HEK293 (cell line): ENCODE results near the gene C6orf136.

Source experiments
- CTCF ChIA-PET: fragments of 350-600 bp; formaldehyde crosslinking; extraction: SDS; loops from one replicate; lab custom pipeline; 2021; ENCODE audit warnings: antibody characterized with exemption; lab: Yijun Ruan, JAX
- POLR2A ChIA-PET: fragments of 300-600 bp; formaldehyde crosslinking; extraction: SDS; loops from one replicate; lab custom pipeline; 2020; ENCODE audit warnings: antibody characterized with exemption, inconsistent platforms; lab: Yijun Ruan, JAX
- H3K27ac ChIP-seq: fragments of 200-500 bp; sonication (Bioruptor generic); 2 replicates; pipeline ENCODE4 v1.5.1; 2014; ENCODE audit warnings: low read depth, low read length, control low read depth, inconsistent platforms; ENCODE audit errors: extremely low read depth
- H3K36me3 ChIP-seq, 2 experiments: fragments of 200-500 bp in 1 of 2; sonication (Bioruptor generic) in 1 of 2; 1 replicate in 1 of 2; 2 replicates in 1 of 2; pipeline ENCODE4 v1.5.1; 2014 to 2017; ENCODE audit warnings: inconsistent platforms in 2 of 2, low read length in 2 of 2; ENCODE audit not compliant: control insufficient read depth in 2 of 2, insufficient read depth in 1 of 2
- H3K4me1 ChIP-seq: fragments of 200-500 bp; sonication (Bioruptor generic); 2 replicates; pipeline ENCODE4 v1.5.1; 2014; ENCODE audit warnings: mild to moderate bottlenecking, low read length, inconsistent platforms; ENCODE audit not compliant: control insufficient read depth, insufficient read depth
- H3K4me3 ChIP-seq: 2 replicates; pipeline ENCODE4 v1.5.1; 2011; ENCODE audit warnings: low read depth, mild to moderate bottlenecking, control low read depth, low read length, moderate library complexity
- H3K9me3 ChIP-seq: fragments of 200-500 bp; sonication (Bioruptor generic); 2 replicates; pipeline ENCODE4 v1.5.1; 2014; ENCODE audit warnings: low read depth, low read length, inconsistent platforms; ENCODE audit not compliant: control insufficient read depth, insufficient read depth
- GFI1B ChIP-seq: fragments of 450-650 bp; formaldehyde crosslinking; IDR thresholded peaks from 2 replicates; pipeline ENCODE4 v1.5.1; 2016; ENCODE audit warnings: missing biosample characterization, missing genetic modification characterization
- GLI2 ChIP-seq: fragments of 450-650 bp; formaldehyde crosslinking; IDR thresholded peaks from 2 replicates; pipeline ENCODE4; 2017; ENCODE audit warnings: missing biosample characterization, missing genetic modification characterization, low read depth, borderline replicate concordance
- KLF1 ChIP-seq: fragments of 450-650 bp; formaldehyde crosslinking; IDR thresholded peaks from 2 replicates; pipeline ENCODE4 v1.5.1; 2016; ENCODE audit warnings: missing biosample characterization, missing genetic modification characterization
- KLF16 ChIP-seq: fragments of 450-650 bp; formaldehyde crosslinking; IDR thresholded peaks from 2 replicates; pipeline ENCODE4 v1.5.1; 2017; ENCODE audit warnings: missing biosample characterization, missing genetic modification characterization
- MYNN ChIP-seq: fragments of 450-650 bp; formaldehyde crosslinking; IDR thresholded peaks from 2 replicates; pipeline ENCODE4 v1.5.1; 2016; ENCODE audit warnings: missing biosample characterization, missing genetic modification characterization, borderline replicate concordance
- SP7 ChIP-seq: fragments of 450-650 bp; formaldehyde crosslinking; IDR thresholded peaks from 2 replicates; pipeline ENCODE4 v1.5.1; 2016; ENCODE audit warnings: missing biosample characterization, missing genetic modification characterization
- ZNF211 ChIP-seq: fragments of 450-650 bp; formaldehyde crosslinking; IDR thresholded peaks from 2 replicates; pipeline ENCODE4 v1.5.1; 2016; ENCODE audit warnings: low read depth, missing biosample characterization, missing genetic modification characterization
- ZNF23 ChIP-seq: fragments of 450-650 bp; formaldehyde crosslinking; IDR thresholded peaks from 2 replicates; pipeline ENCODE4 v1.5.1; 2016; ENCODE audit warnings: missing biosample characterization, missing genetic modification characterization, borderline replicate concordance
- ZNF335 ChIP-seq: fragments of 450-650 bp; formaldehyde crosslinking; conservative IDR thresholded peaks from 2 replicates; pipeline ENCODE4 v1.5.1; 2016; ENCODE audit warnings: missing biosample characterization, missing genetic modification characterization
- ZNF366 ChIP-seq: fragments of 450-650 bp; formaldehyde crosslinking; conservative IDR thresholded peaks from 2 replicates; pipeline ENCODE4 v1.5.1; 2016; ENCODE audit warnings: missing biosample characterization, missing genetic modification characterization
- ZNF394 ChIP-seq: fragments of 450-650 bp; formaldehyde crosslinking; IDR thresholded peaks from 2 replicates; pipeline ENCODE4 v1.5.1; 2016; ENCODE audit warnings: missing biosample characterization, missing genetic modification characterization, mild to moderate bottlenecking, moderate library complexity, borderline replicate concordance
- ZNF555 ChIP-seq: fragments of 450-650 bp; formaldehyde crosslinking; conservative IDR thresholded peaks from 2 replicates; pipeline ENCODE4 v1.5.1; 2017; ENCODE audit warnings: missing biosample characterization, mild to moderate bottlenecking, missing genetic modification characterization, inconsistent platforms
- ZNF610 ChIP-seq: fragments of 450-650 bp; formaldehyde crosslinking; IDR thresholded peaks from 2 replicates; pipeline ENCODE4 v1.5.1; 2016; ENCODE audit warnings: missing biosample characterization, missing genetic modification characterization, borderline replicate concordance
- ZNF658 ChIP-seq: fragments of 450-650 bp; formaldehyde crosslinking; IDR thresholded peaks from 2 replicates; pipeline ENCODE4; 2016; ENCODE audit warnings: missing biosample characterization, missing genetic modification characterization
- ZNF837 ChIP-seq: fragments of 450-650 bp; formaldehyde crosslinking; IDR thresholded peaks from 2 replicates; pipeline ENCODE4 v1.5.1; 2016; ENCODE audit warnings: missing biosample characterization, missing genetic modification characterization
- TF ChIP-seq, protein P1 (sequence below): fragments of 450-650 bp; formaldehyde crosslinking; conservative IDR thresholded peaks from 2 replicates; pipeline ENCODE4 v1.5.1; 2016; ENCODE audit warnings: low read depth, missing biosample characterization, missing genetic modification characterization
- TF ChIP-seq, protein P2 (sequence below): fragments of 450-650 bp; formaldehyde crosslinking; IDR thresholded peaks from 2 replicates; pipeline ENCODE4 v1.5.1; 2016; ENCODE audit warnings: missing biosample characterization, missing genetic modification characterization
- TF ChIP-seq, protein P3 (sequence below): fragments of 450-650 bp; IDR thresholded peaks from 2 replicates; pipeline ENCODE4 v1.5.1; 2018; ENCODE audit warnings: missing biosample characterization, missing genetic modification characterization
- TF ChIP-seq, protein P4 (sequence below): fragments of 450-650 bp; formaldehyde crosslinking; IDR thresholded peaks from 2 replicates; pipeline ENCODE4 v1.5.1; 2016; ENCODE audit warnings: missing biosample characterization, missing genetic modification characterization
- TF ChIP-seq, protein P5 (sequence below): fragments of 450-650 bp; formaldehyde crosslinking; IDR thresholded peaks from 2 replicates; pipeline ENCODE4 v1.5.1; 2016; ENCODE audit warnings: missing biosample characterization, missing genetic modification characterization

C6orf136 gene

DNA sequence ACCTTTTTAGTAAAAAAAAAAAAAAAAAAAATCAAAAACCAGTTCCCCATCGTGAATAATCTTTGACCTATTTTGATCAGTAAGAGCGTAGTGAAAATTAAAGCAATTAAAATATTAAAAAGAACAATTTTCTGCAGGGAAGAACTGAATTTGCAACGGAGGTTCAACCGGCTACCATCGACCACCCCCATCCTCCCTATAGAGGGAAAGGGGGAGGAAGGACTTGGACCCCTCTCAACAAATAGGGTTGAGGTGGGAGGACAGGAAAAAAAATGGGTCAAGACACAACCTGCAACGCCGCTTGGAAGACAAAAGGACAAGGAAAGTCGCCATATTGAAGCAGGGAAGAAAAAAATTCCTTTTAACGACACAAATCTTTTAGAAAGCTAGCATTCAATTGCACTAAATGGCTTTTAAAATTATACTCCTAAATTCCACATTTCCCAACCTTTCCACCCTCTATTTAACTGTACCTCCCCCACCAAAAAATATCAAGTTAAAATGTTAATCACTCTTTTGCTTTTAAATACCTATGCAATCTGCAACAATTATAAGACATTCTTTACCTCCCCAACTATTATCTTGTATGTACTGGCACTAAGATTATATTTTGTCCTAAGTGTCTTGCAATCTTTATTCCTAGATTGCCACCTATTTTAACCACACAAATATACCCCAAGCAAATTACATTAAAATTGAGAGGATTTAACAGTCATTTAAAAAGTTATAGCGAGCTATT, 31.5 kb upstream of the C6orf136 start (continued):
- TF ChIP-seq, protein P1, sequence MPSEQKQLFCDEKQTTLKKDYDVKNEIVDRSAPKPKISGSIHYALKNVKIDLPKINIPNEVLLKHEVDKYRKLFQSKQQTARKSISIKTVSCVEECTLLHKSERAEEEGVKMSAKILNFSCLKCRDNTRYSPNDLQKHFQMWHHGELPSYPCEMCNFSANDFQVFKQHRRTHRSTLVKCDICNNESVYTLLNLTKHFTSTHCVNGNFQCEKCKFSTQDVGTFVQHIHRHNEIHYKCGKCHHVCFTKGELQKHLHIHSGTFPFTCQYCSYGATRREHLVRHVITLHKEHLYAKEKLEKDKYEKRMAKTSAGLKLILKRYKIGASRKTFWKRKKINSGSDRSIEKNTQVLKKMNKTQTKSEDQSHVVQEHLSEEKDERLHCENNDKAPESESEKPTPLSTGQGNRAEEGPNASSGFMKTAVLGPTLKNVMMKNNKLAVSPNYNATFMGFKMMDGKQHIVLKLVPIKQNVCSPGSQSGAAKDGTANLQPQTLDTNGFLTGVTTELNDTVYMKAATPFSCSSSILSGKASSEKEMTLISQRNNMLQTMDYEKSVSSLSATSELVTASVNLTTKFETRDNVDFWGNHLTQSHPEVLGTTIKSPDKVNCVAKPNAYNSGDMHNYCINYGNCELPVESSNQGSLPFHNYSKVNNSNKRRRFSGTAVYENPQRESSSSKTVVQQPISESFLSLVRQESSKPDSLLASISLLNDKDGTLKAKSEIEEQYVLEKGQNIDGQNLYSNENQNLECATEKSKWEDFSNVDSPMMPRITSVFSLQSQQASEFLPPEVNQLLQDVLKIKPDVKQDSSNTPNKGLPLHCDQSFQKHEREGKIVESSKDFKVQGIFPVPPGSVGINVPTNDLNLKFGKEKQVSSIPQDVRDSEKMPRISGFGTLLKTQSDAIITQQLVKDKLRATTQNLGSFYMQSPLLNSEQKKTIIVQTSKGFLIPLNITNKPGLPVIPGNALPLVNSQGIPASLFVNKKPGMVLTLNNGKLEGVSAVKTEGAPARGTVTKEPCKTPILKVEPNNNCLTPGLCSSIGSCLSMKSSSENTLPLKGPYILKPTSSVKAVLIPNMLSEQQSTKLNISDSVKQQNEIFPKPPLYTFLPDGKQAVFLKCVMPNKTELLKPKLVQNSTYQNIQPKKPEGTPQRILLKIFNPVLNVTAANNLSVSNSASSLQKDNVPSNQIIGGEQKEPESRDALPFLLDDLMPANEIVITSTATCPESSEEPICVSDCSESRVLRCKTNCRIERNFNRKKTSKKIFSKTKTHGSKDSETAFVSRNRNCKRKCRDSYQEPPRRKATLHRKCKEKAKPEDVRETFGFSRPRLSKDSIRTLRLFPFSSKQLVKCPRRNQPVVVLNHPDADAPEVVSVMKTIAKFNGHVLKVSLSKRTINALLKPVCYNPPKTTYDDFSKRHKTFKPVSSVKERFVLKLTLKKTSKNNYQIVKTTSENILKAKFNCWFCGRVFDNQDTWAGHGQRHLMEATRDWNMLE (tag by site-specific recombination) = no peak
- no peak; the same call in 1 of the 2 replicates for TF ChIP-seq ZNF394 (tag by site-specific recombination)

DNA sequence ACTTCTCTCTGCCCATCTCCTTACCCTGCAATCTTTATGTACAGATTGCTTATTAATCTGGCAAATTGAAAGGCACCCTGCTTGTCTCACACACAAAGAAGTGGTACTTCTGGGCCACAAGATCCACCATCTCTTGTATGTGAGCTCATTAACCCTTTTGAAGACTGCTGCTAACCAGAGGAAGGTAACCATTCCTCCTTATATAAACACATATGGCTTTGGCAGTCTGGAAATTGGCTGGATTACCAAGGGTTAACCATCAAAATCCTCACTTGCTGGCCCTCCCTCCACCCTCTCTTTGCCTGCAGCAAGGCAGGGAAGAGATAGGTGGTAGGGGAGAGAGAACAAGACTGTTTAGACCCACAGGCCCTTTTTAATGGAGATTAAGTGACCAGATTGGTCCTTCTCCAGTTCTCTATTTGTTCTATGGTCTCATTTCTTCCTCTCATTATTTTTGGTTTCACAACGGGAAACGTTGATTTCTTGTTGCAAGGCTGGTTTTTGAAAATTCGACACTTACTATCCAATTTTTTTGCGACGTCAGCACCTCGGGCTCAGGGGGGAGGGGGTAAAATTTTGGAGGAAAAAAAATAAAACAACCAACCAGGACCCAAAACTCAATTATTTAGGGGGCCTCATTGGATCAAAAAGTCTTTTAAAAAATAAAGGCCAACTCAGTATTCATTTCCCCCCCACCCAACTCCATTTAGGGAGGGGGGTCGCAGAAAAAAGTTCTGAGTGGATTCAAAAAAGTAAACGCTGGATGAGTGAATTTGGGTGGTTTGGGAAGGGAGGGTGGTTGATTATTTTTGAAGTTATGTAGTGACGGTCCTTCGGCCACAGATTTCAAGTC, 30.7 kb upstream of the C6orf136 start:
- CTCF ChIA-PET = interaction anchor here (0.6 to 2.0 kb wide), 5 partner anchors 19 to 131 kb away, joined by 3 to 7 read pairs (median 6); no protein-coding TSS in a partner anchor
- TF ChIP-seq KLF16 (tag by site-specific recombination) (no peak), GLI2 (tag by site-specific recombination) (no peak), ZNF23 (no peak), ZNF837 (no peak), MYNN (tag by site-specific recombination) (no peak), ZNF335 (tag by site-specific recombination) (peak; percentile 36), KLF1 (tag by site-specific recombination) (no peak), ZNF366 (no peak), SP7 (tag by site-specific recombination) (peak; percentile 7; the same call in 1 of the 2 replicates), GFI1B (tag by site-specific recombination) (0 out of 2 replicates have a peak, but pooled peaks have one; percentile 7), ZNF610 (tag by site-specific recombination) (no peak), ZNF555 (no peak), ZNF658 (no peak), ZNF211 (tag by site-specific recombination) (no peak)
- TF ChIP-seq, protein P2, sequence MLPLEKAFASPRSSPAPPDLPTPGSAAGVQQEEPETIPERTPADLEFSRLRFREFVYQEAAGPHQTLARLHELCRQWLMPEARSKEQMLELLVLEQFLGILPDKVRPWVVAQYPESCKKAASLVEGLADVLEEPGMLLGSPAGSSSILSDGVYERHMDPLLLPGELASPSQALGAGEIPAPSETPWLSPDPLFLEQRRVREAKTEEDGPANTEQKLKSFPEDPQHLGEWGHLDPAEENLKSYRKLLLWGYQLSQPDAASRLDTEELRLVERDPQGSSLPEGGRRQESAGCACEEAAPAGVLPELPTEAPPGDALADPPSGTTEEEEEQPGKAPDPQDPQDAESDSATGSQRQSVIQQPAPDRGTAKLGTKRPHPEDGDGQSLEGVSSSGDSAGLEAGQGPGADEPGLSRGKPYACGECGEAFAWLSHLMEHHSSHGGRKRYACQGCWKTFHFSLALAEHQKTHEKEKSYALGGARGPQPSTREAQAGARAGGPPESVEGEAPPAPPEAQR = no peak
- TF ChIP-seq, protein P3, sequence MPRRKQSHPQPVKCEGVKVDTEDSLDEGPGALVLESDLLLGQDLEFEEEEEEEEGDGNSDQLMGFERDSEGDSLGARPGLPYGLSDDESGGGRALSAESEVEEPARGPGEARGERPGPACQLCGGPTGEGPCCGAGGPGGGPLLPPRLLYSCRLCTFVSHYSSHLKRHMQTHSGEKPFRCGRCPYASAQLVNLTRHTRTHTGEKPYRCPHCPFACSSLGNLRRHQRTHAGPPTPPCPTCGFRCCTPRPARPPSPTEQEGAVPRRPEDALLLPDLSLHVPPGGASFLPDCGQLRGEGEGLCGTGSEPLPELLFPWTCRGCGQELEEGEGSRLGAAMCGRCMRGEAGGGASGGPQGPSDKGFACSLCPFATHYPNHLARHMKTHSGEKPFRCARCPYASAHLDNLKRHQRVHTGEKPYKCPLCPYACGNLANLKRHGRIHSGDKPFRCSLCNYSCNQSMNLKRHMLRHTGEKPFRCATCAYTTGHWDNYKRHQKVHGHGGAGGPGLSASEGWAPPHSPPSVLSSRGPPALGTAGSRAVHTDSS (tag by site-specific recombination) = peak; percentile 89
- TF ChIP-seq, protein P4, sequence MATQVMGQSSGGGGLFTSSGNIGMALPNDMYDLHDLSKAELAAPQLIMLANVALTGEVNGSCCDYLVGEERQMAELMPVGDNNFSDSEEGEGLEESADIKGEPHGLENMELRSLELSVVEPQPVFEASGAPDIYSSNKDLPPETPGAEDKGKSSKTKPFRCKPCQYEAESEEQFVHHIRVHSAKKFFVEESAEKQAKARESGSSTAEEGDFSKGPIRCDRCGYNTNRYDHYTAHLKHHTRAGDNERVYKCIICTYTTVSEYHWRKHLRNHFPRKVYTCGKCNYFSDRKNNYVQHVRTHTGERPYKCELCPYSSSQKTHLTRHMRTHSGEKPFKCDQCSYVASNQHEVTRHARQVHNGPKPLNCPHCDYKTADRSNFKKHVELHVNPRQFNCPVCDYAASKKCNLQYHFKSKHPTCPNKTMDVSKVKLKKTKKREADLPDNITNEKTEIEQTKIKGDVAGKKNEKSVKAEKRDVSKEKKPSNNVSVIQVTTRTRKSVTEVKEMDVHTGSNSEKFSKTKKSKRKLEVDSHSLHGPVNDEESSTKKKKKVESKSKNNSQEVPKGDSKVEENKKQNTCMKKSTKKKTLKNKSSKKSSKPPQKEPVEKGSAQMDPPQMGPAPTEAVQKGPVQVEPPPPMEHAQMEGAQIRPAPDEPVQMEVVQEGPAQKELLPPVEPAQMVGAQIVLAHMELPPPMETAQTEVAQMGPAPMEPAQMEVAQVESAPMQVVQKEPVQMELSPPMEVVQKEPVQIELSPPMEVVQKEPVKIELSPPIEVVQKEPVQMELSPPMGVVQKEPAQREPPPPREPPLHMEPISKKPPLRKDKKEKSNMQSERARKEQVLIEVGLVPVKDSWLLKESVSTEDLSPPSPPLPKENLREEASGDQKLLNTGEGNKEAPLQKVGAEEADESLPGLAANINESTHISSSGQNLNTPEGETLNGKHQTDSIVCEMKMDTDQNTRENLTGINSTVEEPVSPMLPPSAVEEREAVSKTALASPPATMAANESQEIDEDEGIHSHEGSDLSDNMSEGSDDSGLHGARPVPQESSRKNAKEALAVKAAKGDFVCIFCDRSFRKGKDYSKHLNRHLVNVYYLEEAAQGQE (tag by site-specific recombination) = no peak
- TF ChIP-seq, protein P5, sequence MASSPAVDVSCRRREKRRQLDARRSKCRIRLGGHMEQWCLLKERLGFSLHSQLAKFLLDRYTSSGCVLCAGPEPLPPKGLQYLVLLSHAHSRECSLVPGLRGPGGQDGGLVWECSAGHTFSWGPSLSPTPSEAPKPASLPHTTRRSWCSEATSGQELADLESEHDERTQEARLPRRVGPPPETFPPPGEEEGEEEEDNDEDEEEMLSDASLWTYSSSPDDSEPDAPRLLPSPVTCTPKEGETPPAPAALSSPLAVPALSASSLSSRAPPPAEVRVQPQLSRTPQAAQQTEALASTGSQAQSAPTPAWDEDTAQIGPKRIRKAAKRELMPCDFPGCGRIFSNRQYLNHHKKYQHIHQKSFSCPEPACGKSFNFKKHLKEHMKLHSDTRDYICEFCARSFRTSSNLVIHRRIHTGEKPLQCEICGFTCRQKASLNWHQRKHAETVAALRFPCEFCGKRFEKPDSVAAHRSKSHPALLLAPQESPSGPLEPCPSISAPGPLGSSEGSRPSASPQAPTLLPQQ = no peak

More for the DNA sequence above, 30.7 kb upstream of the C6orf136 start:
- peaks cover 18% of the 10 kb centered on the region for H3K4me1 ChIP-seq
- peak overlapping the region; percentile 65 for H3K27ac ChIP-seq
- peaks cover 11 to 37% of the 10 kb centered on the region in 2 experiments; a peak in 2 of 3 replicates for H3K36me3 ChIP-seq
- no peaks in the 10 kb centered on the region for H3K9me3 ChIP-seq
- H3K4me3 ChIP-seq = peak overlapping the region; percentile 74
- POLR2A ChIA-PET = interaction anchor here (0.6 to 4.8 kb wide), 30 partner anchors 10 to 498 kb away, joined by 3 to 197 read pairs (median 6); partner anchors contain the start of genes ABCF1, ATAT1, C6orf136 and DHX16
